ENCODE results near the gene ADK.
"Not testable (repeated sequence)": the region's sequence is repeated elsewhere in the genome, so short reads cannot be mapped to it uniquely, and the experiment has no call there.

ADK gene

GRCh38 chr10:74140553-74140952, 10.5 kb upstream of the ADK start:
- no peak overlapping the region for H3K4me3 ChIP-seq (IDR thresholded peaks at IDR 0.05; ENCODE audit: insufficient read depth, low read depth, low read length)
- no peak overlapping the region for H3K9ac ChIP-seq
- no peak overlapping the region for H2AFZ ChIP-seq (ENCODE audit: low read depth)
- H3K4me2 ChIP-seq, result no peak overlapping the region
- H3K79me2 ChIP-seq (ENCODE audit: insufficient read depth, low read depth), result peaks cover 28% of the 10 kb centered on the region; the same call in 1 of the 2 replicates
- no peak overlapping the region for H3K27ac ChIP-seq
- TF ChIP-seq, protein P1, sequence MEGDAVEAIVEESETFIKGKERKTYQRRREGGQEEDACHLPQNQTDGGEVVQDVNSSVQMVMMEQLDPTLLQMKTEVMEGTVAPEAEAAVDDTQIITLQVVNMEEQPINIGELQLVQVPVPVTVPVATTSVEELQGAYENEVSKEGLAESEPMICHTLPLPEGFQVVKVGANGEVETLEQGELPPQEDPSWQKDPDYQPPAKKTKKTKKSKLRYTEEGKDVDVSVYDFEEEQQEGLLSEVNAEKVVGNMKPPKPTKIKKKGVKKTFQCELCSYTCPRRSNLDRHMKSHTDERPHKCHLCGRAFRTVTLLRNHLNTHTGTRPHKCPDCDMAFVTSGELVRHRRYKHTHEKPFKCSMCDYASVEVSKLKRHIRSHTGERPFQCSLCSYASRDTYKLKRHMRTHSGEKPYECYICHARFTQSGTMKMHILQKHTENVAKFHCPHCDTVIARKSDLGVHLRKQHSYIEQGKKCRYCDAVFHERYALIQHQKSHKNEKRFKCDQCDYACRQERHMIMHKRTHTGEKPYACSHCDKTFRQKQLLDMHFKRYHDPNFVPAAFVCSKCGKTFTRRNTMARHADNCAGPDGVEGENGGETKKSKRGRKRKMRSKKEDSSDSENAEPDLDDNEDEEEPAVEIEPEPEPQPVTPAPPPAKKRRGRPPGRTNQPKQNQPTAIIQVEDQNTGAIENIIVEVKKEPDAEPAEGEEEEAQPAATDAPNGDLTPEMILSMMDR (conservative IDR thresholded peaks at IDR 0.05; ENCODE audit: low read depth, low read length), result no peak
- no peaks in the 10 kb centered on the region for H3K4me1 ChIP-seq (ENCODE audit: low read depth, poor library complexity, severe bottlenecking)
- no peaks in the 10 kb centered on the region for H4K20me1 ChIP-seq (ENCODE audit: insufficient read depth)
- no peaks in the 10 kb centered on the region for H3K27me3 ChIP-seq (ENCODE audit: insufficient read depth, low read depth)
- peaks cover 7% of the 10 kb centered on the region; the same call in 1 of the 2 replicates for H3K36me3 ChIP-seq (ENCODE audit: insufficient read depth)

DNA sequence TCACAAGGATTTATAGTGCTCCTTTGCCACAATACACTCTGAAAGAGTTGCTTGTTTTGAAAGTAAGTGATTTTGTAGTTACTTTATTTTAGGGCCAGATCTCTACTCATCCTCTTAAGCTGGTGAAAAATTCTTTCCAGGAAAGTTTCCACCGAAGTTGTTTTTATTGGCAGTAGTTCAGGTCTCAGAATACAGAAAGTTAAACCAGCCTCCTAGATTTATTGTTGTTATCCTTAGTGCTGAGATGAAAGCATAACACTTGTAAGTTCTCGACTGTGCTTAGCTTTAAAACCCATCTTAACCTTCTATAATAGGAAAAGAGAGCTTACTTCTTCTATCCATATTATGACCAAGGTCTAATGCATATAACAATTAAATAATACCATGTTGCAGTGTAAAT, 5.9 kb upstream of the ADK start:
- H3K36me3 ChIP-seq (ENCODE audit: insufficient read depth), result no peaks in the 10 kb centered on the region
- no peak overlapping the region for H2AFZ ChIP-seq (ENCODE audit: low read depth)
- TF ChIP-seq, protein P1 (conservative IDR thresholded peaks at IDR 0.05; ENCODE audit: low read depth, low read length), result no peak
- no peak overlapping the region for H3K4me3 ChIP-seq (IDR thresholded peaks at IDR 0.05; ENCODE audit: insufficient read depth, low read depth, low read length)
- H3K27ac ChIP-seq, result no peak overlapping the region
- peaks cover 19% of the 10 kb centered on the region for H3K4me1 ChIP-seq (ENCODE audit: low read depth, poor library complexity, severe bottlenecking)
- H3K4me2 ChIP-seq, result no peak overlapping the region
- peaks cover 69% of the 10 kb centered on the region for H3K79me2 ChIP-seq (ENCODE audit: insufficient read depth, low read depth)
- no peak overlapping the region for H3K9ac ChIP-seq
- no peaks in the 10 kb centered on the region for H3K27me3 ChIP-seq (ENCODE audit: insufficient read depth, low read depth)
- no peaks in the 10 kb centered on the region for H4K20me1 ChIP-seq (ENCODE audit: insufficient read depth)

GRCh38 chr10:74146980-74147379, 4.0 kb upstream of the ADK start:
- Histone ChIP-seq H3K4me1 (ENCODE audit: low read depth, poor library complexity, severe bottlenecking) (peaks cover 19% of the 10 kb centered on the region), H3K79me2 (ENCODE audit: insufficient read depth, low read depth) (peaks cover 72% of the 10 kb centered on the region)
- H4K20me1 ChIP-seq (ENCODE audit: insufficient read depth); H3K27ac ChIP-seq; H3K9ac ChIP-seq; H3K4me2 ChIP-seq; H2AFZ ChIP-seq (ENCODE audit: low read depth); H3K27me3 ChIP-seq (ENCODE audit: insufficient read depth, low read depth); H3K36me3 ChIP-seq (ENCODE audit: insufficient read depth); H3K4me3 ChIP-seq (IDR thresholded peaks at IDR 0.05; ENCODE audit: insufficient read depth, low read depth, low read length): not testable (repeated sequence)

DNA sequence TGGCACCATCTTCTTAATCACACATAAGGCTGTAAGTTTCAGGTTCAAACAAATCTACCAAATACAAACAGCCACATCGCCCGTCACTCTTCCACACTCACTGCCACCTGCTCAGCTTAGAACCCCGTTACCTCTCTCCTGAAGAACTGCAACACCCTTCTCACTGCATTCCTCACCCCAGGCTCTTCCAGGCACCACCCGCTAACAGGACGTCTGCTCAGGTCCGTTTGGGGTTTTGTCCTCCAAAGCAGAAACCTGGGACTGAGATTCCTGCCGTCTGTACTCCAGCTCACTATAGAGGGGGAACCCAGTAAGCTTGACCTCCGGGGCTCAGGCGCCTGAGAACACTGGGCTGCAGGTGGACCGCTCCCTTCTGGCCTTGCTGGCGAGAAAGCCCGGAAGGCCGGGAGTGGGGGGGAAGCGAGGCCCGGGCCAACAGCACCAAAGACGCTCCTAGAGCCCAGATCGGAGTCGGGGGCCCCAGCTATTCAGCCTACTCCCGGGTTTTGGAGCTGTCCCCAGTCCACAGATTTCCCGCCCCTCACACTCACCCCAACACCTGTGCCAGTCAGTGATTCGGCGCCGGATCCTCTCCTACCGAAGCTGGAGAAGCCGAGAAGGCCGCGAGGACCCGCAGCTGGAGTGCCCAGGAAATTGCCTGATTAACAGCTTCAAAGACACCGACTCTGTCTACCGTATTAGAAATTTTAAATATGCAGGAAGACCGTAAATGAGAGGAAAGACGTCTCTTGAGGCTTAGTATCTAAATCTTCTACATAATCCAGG, 624 bp upstream of the ADK start, which contains the start of gene AP3M1:
AP3M1 (minus strand) TSS at position 625 of the 786 bp plus-strand sequence. CDS start 12,449 bp downstream, outside the sequence.
- Histone ChIP-seq H4K20me1 (ENCODE audit: insufficient read depth) (0 out of 2 replicates have a peak, but pooled peaks cover 6% of the 10 kb centered on the region), H3K36me3 (ENCODE audit: insufficient read depth) (no peaks in the 10 kb centered on the region), H3K4me3 (IDR thresholded peaks at IDR 0.05; ENCODE audit: insufficient read depth, low read depth, low read length) (peak within 1 kb of the TSS; percentile 25), H3K27me3 (ENCODE audit: insufficient read depth, low read depth) (no peaks in the 10 kb centered on the region), H2AFZ (ENCODE audit: low read depth) (peak within 1 kb of the TSS; percentile 63), H3K27ac (peak within 1 kb of the TSS; percentile 74), H3K9ac (peak within 1 kb of the TSS; percentile 82), H3K4me1 (ENCODE audit: low read depth, poor library complexity, severe bottlenecking) (peaks cover 30% of the 10 kb centered on the region), H3K79me2 (ENCODE audit: insufficient read depth, low read depth) (peaks cover 81% of the 10 kb centered on the region), H3K4me2 (peak within 1 kb of the TSS; percentile 96)
- TF ChIP-seq, protein P1 (conservative IDR thresholded peaks at IDR 0.05; ENCODE audit: low read depth, low read length), result no peak
